ENCODE measurements around the gene KRTAP10-1. TPM values are rescaled to one million over a fixed set of nuclear protein-coding genes. Genes with fewer than 3 reads are reported as not detected.

The KRTAP10-1 gene
- total and polyA plus RNA-seq, 2 of the 13 experiments (the other 11 are each of a cell fraction or from before 2014, with no cell fraction given): not detected

GRCh38 chr21:44506279-44507255, 33.4 kb downstream of the KRTAP10-1 start (continued):
- 0 out of 2 replicates have a peak, but pooled peaks have one; percentile 38 for TF ChIP-seq SP2 (CRISPR knock-in tag; IDR thresholded peaks at IDR 0.05)
- peak; percentile 85; the same call in 1 of the 2 replicates for TF ChIP-seq TGIF2 (CRISPR knock-in tag; IDR thresholded peaks at IDR 0.05)
- TF ChIP-seq SIX4 (CRISPR knock-in tag; IDR thresholded peaks at IDR 0.05): peak; percentile 55; the same call in 1 of the 2 replicates
- TF ChIP-seq ZNF280B (CRISPR knock-in tag; IDR thresholded peaks at IDR 0.05; ENCODE audit: borderline replicate concordance): 0 out of 2 replicates have a peak, but pooled peaks have one; percentile 14
- TF ChIP-seq AGO1 (IDR thresholded peaks at IDR 0.05; ENCODE audit: low read depth, low read length, poor library complexity, severe bottlenecking): peak; percentile 72
- 0 out of 2 replicates have a peak, but pooled peaks have one; percentile 18 for TF ChIP-seq MAZ (IDR thresholded peaks at IDR 0.05; ENCODE audit: borderline replicate concordance, low read depth, low read length)
- no peak; the same call in 1 of the 2 replicates for TF ChIP-seq MAZ (CRISPR knock-in tag; IDR thresholded peaks at IDR 0.05; ENCODE audit: low read depth)
- peak; percentile 32; the same call in 1 of the 2 replicates for TF ChIP-seq ZNF367 (CRISPR knock-in tag; IDR thresholded peaks at IDR 0.05; ENCODE audit: borderline replicate concordance)
- TF ChIP-seq ZBTB46 (CRISPR knock-in tag; IDR thresholded peaks at IDR 0.05; ENCODE audit: borderline replicate concordance): no peak
- TF ChIP-seq ZNF256 (CRISPR knock-in tag; conservative IDR thresholded peaks at IDR 0.05): 0 out of 2 replicates have a peak, but pooled peaks have one; percentile 39
- TF ChIP-seq ZNF501 (CRISPR knock-in tag; IDR thresholded peaks at IDR 0.05): peak; percentile 67
- peak; percentile 4; the same call in 1 of the 2 replicates for TF ChIP-seq RXRA (CRISPR knock-in tag; IDR thresholded peaks at IDR 0.05)
- TF ChIP-seq HDAC1 (CRISPR knock-in tag; IDR thresholded peaks at IDR 0.05): peak; percentile 14; the same call in 1 of the 2 replicates
- no peak for TF ChIP-seq KDM1A (CRISPR knock-in tag; IDR thresholded peaks at IDR 0.05)
- TF ChIP-seq IKZF5 (CRISPR knock-in tag; IDR thresholded peaks at IDR 0.05): no peak
- 0 out of 2 replicates have a peak, but pooled peaks have one; percentile 7 for TF ChIP-seq E2F1 (CRISPR knock-in tag; IDR thresholded peaks at IDR 0.05)
- TF ChIP-seq POLR2A (IDR thresholded peaks at IDR 0.05; ENCODE audit: insufficient read depth in 1 of 2, low read depth in 2 of 2, low read length in 2 of 2): peak in 1 of 2 experiments; percentile 56; a peak in 2 of 4 replicates

All from HepG2 (cell line).